Measurements from ENCODE around the gene SASH3.
"Not testable (repeated sequence)": the region's sequence is repeated elsewhere in the genome, so short reads cannot be mapped to it uniquely, and the experiment has no call there.

Gene SASH3

DNA sequence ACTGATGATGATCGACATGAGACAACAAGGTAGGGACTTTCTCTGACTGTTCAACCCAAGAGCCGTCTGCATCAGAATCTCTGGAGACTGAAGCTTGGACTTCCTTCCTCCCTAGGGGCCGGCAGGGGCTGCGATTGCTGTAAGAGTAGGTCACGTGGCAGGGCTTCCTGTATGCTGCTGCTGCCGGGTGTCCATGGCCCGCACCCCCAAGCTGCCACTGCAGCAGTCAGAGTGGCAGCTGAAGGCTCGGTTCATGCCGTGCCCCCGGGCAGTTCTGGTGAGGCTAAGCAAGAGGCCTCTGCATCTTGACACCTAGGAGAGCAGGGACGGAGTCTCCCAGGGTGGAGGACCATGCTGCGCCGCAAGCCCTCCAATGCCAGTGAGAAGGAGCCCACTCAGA, at the start of gene SASH3:
SASH3 (plus strand) TSS at position 203 of the 400 bp plus-strand sequence; CDS start at position 352, 149 bp downstream.
- DNase-seq (ENCODE audit: insufficient read length, low spot score) (no peak), FAIRE-seq (no peak)
- no peak for TF ChIP-seq POLR2A (IDR thresholded peaks at IDR 0.05; ENCODE audit: low read depth, low read length)

DNA sequence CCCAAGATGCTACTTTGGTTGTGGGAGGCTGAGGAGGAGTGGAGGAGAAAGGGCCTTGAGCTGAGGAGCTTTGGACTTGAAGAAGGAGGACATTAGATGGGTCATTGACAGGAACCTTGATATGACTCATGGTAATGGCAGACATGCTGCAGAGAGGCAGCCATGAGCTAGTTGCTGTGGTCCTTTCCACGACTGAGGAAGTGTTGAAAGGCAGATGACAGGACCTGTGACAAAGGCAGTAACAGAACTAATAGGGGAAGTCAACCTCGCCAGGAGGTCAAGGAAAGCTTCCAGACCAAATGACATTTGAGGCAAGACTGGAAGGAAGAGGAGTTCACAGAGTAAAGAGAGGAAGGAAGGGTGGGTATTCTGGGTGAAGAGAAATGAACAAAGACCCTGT, 48.5 kb upstream of the SASH3 start:
- TF ChIP-seq POLR2A (IDR thresholded peaks at IDR 0.05; ENCODE audit: low read depth, low read length): no peak
- FAIRE-seq: no peak
- DNase-seq (ENCODE audit: insufficient read length, low spot score): no peak

DNA sequence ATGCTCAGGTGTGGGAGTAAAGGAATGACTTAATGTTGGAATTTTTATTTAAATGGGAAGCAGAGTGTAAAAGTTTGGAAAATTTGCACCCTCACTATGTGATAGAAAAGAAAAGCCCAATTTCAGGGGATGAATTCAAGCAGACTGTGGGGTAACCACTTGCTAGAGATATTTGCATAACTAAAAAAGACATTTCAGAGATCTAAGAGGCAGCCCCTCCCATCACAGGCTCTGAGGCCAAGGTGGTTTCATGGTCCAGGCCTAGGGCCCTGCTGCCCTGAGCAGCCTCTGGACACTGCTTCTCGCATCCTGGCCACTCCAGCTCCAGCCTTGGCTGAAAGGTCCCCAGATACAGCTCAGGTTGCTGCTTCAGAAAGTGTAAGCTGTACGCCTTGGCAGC, 46.9 kb upstream of the SASH3 start:
- FAIRE-seq (no peak), DNase-seq (ENCODE audit: insufficient read length, low spot score) (no peak)
- TF ChIP-seq POLR2A (IDR thresholded peaks at IDR 0.05; ENCODE audit: low read depth, low read length): no peak

DNA sequence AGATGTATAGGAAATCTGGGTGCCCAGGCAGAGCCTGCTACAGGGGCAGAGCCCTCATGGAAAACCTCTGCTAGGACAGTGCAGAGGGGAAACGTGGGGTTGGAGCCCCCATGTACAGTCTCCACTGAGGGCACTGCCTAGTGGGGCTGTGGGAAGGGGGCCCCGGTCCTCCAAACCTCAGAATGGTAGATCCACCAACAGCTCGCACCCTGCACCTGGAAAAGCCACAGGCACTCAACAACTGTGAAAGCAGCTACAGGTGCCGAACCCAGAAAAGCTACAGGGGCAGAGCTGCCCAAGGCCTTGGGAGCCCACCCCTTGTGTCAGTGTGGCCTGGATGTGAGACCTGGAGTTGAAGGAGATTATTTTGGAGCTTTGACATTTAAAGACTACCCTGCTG, 46.4 kb upstream of the SASH3 start:
- TF ChIP-seq POLR2A (IDR thresholded peaks at IDR 0.05; ENCODE audit: low read depth, low read length): no peak
- no peak for DNase-seq (ENCODE audit: insufficient read length, low spot score)
- FAIRE-seq: no peak

DNA sequence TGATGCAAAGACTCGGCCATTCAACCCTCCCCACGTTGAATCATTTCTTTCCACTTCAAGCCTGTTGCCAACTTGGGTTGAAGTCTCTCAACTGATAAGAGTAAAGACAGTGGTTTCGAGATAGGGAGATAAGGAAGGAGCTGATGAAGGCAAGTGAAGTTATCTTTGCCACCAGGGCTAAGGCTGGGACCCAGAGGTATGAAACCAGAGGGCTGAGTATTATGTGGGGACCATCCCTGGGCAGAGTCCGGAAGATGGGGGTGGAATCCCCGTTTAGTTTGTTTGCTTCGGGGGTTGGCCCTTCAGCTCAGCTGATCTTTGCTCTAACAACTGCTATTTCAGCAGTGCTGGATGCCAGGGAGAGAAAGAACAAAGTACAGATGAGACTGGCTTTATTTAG, 43.3 kb upstream of the SASH3 start:
- FAIRE-seq: no peak
- TF ChIP-seq POLR2A (IDR thresholded peaks at IDR 0.05; ENCODE audit: low read depth, low read length): no peak

DNA sequence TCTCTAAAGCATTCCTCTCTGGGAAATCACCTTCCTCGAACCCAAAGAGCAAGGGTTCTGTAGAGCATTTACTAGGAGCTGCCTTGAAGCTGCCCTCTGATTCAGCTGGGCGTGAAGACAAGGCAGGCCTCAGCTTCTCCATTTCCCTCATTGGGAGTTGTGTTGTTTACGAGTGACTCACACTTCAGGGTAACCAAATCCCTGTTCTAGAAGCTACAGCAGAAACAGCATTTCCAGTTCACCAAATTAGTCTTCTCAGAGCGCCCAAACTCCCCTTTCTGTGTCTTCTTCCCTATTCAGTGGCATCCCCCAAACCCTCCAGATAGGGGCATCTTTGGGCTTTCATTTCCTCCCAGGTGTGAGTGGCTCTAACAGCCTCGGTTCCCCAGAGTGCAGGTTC, 41.8 kb upstream of the SASH3 start:
- DNase-seq (ENCODE audit: insufficient read length, low spot score): no peak
- FAIRE-seq: no peak
- TF ChIP-seq POLR2A (IDR thresholded peaks at IDR 0.05; ENCODE audit: low read depth, low read length): no peak

More for the DNA sequence above, 43.3 kb upstream of the SASH3 start:
- DNase-seq (ENCODE audit: insufficient read length, low spot score): no peak

DNA sequence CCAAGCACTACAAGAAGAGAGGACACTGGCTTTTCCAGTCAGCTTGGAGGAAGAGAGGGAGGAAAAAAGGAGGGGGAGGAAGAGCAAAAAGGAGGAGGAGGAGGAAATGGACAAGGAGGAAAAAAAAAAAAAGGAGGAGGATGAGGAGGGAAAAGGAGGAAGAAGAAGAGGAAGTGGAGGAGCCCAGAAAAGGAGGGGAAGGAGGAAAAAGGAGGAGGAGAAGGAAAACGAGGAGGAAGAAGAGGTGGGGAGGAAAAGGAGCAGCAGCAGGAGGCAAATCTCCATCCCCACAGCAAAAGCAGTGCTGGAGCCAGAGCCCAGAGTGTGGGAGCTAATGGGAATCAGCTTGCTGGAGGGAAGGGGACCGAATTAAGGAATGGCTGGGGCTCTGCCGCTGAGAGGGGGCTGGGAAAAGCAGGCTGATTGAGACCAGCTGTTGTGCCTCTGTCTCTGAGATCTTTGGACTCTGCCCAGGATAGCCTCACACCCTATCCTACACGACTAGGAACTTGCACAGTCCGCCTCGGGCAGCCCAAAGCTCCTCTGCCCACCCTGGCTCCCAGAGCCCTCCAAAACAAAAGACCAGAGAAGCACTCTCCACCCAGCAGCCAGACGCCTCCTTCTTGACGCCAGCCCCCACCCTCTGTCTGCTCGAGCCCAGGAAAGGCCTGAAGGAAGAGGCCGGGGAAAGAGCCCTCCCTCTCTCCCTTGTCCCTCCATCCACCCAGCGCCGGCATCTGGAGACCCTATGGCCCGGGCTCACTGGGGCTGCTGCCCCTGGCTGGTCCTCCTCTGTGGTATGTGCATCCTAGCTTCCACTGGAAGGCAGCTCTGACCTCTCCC, 41.1 kb upstream of the SASH3 start, which contains the start of gene XPNPEP2:
XPNPEP2 (plus strand) TSS at position 514 of the 843 bp plus-strand sequence; CDS start at position 749, 235 bp downstream.
- DNase-seq (ENCODE audit: insufficient read length, low spot score): no peak
- no peak for TF ChIP-seq POLR2A (IDR thresholded peaks at IDR 0.05; ENCODE audit: low read depth, low read length)
- FAIRE-seq: no peak

DNA sequence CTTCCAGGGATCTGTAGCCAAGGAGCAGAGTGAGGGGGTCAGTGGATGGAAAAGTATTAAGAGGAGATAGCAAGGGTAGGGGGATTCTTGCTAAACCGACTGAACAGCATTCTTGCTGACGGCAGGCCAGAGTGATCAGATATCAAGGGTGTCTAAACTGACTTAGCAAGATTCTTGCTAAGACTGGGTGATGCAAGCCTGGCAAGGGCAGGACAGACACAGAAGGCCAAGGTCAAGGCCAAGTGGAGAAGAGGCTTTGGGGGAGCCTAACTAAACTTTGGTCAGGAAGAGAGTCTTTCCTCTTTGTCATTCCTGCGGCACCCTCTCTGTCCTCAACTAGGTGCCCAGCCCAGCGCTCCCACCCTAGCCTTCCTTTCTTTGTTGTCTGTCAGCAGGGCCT, 40.2 kb upstream of the SASH3 start:
- FAIRE-seq (no peak), DNase-seq (ENCODE audit: insufficient read length, low spot score) (no peak)
- no peak for TF ChIP-seq POLR2A (IDR thresholded peaks at IDR 0.05; ENCODE audit: low read depth, low read length)

DNA sequence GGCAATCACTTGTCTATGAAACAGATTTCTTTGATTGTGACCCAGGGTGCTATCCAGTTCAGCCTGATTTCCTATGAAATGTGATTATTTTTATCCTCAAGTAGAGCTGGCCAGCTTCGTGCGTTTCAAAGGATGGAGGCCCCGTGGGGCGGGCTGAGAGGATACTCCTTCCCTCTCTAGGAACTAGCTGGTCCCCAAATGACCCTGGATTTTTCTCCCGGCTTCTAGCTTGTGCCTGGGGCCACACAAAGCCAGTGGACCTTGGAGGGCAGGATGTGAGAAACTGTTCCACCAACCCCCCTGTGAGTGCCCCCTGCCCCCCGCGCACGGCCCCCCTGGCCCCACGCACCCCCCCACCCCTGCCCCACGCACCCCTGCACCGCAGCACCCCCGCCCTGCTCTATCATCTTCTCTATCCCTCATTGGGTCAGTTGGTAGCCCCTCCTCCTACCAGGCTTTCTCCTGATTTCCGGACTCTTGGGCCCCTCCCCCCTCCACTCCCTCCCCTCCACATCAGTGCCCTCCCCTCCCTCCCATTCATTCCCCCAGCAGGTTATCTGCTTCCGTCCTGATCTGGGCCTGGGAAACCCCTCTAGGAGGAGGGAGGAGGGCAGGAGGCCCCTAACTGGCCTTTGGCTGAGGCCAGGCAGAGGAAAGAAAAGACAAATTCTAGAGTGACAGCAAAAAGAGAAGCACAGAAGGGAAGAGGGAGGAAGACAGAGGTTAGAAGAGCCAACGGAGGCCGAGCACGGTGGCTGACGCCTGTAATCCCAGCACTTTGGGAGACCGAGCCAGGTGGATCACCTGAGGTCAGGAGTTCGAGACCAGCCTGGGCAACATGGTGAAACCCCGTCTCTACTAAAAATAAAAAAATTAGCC, 37.6 kb upstream of the SASH3 start:
- DNase-seq (ENCODE audit: insufficient read length, low spot score) (no peak), FAIRE-seq (no peak)
- TF ChIP-seq POLR2A (IDR thresholded peaks at IDR 0.05; ENCODE audit: low read depth, low read length): no peak

DNA sequence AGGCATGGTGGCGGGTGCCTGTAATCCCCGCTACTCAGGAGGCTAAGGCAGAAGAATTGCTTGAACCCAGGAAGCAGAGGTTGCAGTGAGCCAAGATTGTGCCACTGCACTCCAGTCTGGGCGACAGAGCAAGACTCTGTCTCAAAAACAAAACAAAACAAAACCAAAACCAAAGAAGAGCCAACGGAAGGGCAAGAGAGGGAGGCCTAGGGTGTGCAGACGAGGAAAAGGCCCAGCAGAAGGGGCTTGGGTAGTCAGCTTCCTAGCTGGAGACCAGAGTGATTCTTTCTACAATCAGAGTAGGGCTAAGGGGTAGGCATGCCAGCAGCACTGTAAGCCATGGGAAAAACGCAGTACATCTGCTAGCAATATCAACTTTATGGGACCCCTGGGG, 37.0 kb upstream of the SASH3 start:
- not testable (repeated sequence) for DNase-seq (ENCODE audit: insufficient read length, low spot score); FAIRE-seq

DNA sequence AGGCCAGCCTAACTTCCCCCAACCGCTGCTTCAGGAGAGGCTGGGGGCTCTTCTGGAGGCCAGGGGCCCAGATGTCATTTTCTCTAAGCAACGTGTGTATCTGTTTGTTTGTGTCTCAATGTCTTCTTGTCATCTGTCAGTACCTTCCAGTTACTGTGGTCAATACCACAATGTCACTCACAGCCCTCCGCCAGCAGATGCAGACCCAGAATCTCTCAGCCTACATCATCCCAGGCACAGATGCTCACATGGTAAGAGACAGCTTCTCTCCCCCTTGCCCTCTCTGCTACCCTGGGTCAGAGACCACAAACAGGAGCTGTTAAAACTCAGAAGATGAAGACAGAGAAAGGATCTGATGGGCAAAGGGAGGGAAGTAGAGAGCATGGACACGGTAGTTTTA, 35.9 kb upstream of the SASH3 start:
- no peak for DNase-seq (ENCODE audit: insufficient read length, low spot score)
- no peak for FAIRE-seq
- TF ChIP-seq POLR2A (IDR thresholded peaks at IDR 0.05; ENCODE audit: low read depth, low read length): no peak

DNA sequence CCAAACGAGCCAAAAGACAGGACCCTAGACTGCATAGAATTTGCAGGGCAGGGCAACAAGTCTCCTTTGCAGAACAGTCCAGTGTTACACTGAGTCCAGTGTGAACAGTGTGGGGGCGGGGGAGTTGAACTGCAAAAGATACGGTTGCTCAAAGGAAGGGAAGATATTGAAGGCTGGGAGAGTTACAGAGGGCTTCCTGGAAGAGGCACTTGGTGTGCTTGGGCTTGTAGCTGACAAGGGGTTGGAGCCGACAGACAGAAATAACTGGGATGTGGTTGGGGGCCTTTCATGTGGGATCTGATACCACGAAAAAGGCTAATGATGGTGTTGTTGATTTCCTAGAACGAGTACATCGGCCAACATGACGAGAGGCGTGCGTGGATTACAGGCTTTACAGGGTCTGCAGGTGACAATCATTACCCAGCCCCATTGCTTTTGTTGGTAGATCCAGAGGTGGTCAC, 34.9 kb upstream of the SASH3 start:
- DNase-seq (ENCODE audit: insufficient read length, low spot score) (no peak), FAIRE-seq (no peak)
- no peak for TF ChIP-seq POLR2A (IDR thresholded peaks at IDR 0.05; ENCODE audit: low read depth, low read length)

DNA sequence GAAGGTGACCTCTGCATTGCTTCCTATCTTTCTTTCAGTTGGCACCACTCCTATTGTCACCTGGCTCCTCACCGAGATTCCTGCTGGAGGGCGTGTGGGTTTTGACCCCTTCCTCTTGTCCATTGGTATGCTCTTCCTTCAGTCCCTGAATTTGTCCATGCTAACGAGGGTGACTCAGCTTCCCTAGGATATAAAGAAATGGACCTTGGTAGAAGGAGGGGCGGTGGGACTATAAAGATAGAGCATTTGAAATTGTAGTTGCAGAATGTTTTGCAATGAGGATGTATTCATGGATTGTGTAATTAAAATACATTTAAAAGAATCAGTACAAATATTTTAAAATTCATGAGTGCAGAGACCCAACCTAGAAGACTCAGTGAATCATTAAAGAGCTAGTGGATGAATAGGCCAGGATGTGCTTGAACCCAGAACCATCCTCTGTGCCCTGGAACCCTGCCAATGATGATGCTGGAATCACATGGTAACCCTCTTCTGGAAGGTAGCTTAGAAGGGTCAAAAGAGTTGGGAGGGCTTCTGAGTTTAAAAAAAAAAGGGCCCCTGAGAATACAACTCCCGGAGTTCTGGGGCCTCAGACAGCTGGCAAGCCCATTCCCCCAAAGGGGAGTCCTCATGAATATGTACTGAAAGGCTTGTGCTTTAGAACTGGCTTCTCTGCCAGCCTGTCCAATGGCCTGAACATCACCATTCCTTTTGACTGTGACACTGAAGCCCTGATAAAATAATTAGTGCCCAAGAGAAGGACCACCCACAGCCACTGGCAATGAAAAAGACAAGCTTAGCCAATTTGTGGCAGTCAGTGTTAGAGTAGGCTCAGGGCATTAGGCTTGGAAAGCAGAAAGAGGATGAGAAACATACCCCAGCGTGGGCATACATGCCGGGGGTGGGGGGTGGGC, 32.9 kb upstream of the SASH3 start:
- FAIRE-seq (no peak), DNase-seq (ENCODE audit: insufficient read length, low spot score) (no peak)
- no peak for TF ChIP-seq POLR2A (IDR thresholded peaks at IDR 0.05; ENCODE audit: low read depth, low read length)
